Choroid plexus epithelial cell (primary cell): ENCODE data around the gene STIP1.

Experiments
- DNase-seq: peaks from one replicate; pipeline ENCODE4 v3.0.0-alpha.2; 2010; ENCODE audit warnings: low read depth
- H3K4me3 ChIP-seq: 2 replicates; pipeline ENCODE4 v1.5.1; 2011; ENCODE audit warnings: low read depth, mild to moderate bottlenecking, control low read depth, low read length, moderate library complexity
- TF ChIP-seq, protein P1 (sequence below): conservative IDR thresholded peaks from 2 replicates; pipeline ENCODE4 v1.5.1; 2011; ENCODE audit warnings: low read depth, mild to moderate bottlenecking, control low read depth, inconsistent platforms, low read length, moderate library complexity

STIP1 gene

GRCh38 chr11:64183890-64184289, 2.1 kb upstream of the STIP1 start:
- DNase-seq: no peak
- TF ChIP-seq, protein P1, sequence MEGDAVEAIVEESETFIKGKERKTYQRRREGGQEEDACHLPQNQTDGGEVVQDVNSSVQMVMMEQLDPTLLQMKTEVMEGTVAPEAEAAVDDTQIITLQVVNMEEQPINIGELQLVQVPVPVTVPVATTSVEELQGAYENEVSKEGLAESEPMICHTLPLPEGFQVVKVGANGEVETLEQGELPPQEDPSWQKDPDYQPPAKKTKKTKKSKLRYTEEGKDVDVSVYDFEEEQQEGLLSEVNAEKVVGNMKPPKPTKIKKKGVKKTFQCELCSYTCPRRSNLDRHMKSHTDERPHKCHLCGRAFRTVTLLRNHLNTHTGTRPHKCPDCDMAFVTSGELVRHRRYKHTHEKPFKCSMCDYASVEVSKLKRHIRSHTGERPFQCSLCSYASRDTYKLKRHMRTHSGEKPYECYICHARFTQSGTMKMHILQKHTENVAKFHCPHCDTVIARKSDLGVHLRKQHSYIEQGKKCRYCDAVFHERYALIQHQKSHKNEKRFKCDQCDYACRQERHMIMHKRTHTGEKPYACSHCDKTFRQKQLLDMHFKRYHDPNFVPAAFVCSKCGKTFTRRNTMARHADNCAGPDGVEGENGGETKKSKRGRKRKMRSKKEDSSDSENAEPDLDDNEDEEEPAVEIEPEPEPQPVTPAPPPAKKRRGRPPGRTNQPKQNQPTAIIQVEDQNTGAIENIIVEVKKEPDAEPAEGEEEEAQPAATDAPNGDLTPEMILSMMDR: no peak
- H3K4me3 ChIP-seq: no peak overlapping the region

DNA sequence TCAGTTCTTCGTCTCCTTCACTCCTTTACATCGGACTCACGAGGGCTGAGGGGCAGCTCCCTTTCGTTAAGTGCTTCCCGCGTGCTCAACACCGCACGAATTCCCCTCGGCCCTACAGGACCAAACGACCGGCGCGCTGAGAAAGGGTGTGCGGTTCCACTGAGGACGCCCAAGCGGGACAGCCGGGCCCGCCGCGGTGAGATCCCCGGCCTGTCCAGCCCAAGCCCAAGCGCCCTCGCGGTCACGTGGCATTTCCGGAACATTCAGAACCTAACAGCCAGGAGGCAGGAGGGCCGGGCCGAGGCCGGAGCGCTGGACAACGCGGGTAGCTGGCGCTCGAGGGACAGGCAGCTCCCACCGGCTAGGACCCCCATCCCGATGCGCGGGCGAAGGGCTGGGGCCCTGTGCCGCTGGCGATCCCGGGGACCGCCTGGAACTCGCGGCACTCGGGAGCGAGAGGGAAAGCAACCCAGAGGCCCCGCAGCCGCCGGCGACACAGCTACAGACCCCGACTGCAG, 737 bp upstream of the STIP1 start:
- peak; percentile 90 for DNase-seq
- peak overlapping the region; percentile 76 for H3K4me3 ChIP-seq

GRCh38 chr11:64186492-64187165, 658 bp downstream of the STIP1 start:
- DNase-seq: peak; percentile 20
- TF ChIP-seq, protein P1: no peak
- no peak overlapping the region for H3K4me3 ChIP-seq

More for the DNA sequence above, 737 bp upstream of the STIP1 start:
- TF ChIP-seq, protein P1: peak; percentile 59

- TF ChIP-seq, protein P1: no peak
- no peak overlapping the region for H3K4me3 ChIP-seq
- no peak for DNase-seq
Measured at GRCh38 chr11:64192434-64192833, 6.5 kb downstream of the STIP1 start.

DNA sequence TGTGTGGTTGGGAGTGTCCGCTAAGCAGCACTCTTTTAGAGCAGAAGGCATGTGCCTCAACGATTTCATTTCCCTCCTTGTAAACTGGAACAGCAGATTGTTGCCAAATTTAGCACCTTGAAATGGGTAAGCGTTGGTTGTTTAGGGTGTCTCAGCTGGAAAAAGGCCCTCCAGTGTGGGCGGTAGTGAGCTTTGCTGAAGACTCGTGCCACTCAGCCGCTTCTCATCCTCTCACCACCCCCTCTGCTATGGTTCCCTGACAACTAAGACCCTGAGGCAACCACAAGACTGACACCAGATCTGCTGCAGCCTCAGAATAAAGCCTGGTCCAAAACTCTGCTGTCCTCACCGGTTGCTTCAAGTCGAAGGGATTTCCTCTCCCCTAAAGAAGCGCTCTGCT, 10.7 kb downstream of the STIP1 start:
- DNase-seq: no peak
- H3K4me3 ChIP-seq: no peak overlapping the region
- TF ChIP-seq, protein P1: no peak

GRCh38 chr11:64198511-64198910, 12.5 kb downstream of the STIP1 start:
- no peak for DNase-seq
- H3K4me3 ChIP-seq: no peak overlapping the region
- TF ChIP-seq, protein P1: no peak

- H3K4me3 ChIP-seq: no peak overlapping the region
- TF ChIP-seq, protein P1: no peak
- no peak for DNase-seq
Measured at GRCh38 chr11:64201543-64201942, 15.6 kb downstream of the STIP1 start.
